HFF-Myc (cell line): ENCODE measurements around the gene IBSP.

Experiments used
- DNase-seq: peaks from one replicate; pipeline ENCODE4 v3.0.0-alpha.2; 2011; ENCODE audit warnings: low read depth; ENCODE audit errors: extremely low read depth
- H3K4me3 ChIP-seq: replicated peaks from 2 replicates; pipeline ENCODE4 v1.5.1; 2011; ENCODE audit warnings: low read depth, mild to moderate bottlenecking, control low read depth, low read length
- TF ChIP-seq, protein P1 (sequence below): IDR thresholded peaks from 2 replicates; pipeline ENCODE4 v1.5.1; 2012; ENCODE audit warnings: mild to moderate bottlenecking, low read depth, low read length, control low read depth; ENCODE audit errors: missing control alignments

The IBSP gene

GRCh38 chr4:87811977-87812376 lies 12.6 kb downstream of the IBSP start:
- no peak overlapping the region for H3K4me3 ChIP-seq
- TF ChIP-seq, protein P1, sequence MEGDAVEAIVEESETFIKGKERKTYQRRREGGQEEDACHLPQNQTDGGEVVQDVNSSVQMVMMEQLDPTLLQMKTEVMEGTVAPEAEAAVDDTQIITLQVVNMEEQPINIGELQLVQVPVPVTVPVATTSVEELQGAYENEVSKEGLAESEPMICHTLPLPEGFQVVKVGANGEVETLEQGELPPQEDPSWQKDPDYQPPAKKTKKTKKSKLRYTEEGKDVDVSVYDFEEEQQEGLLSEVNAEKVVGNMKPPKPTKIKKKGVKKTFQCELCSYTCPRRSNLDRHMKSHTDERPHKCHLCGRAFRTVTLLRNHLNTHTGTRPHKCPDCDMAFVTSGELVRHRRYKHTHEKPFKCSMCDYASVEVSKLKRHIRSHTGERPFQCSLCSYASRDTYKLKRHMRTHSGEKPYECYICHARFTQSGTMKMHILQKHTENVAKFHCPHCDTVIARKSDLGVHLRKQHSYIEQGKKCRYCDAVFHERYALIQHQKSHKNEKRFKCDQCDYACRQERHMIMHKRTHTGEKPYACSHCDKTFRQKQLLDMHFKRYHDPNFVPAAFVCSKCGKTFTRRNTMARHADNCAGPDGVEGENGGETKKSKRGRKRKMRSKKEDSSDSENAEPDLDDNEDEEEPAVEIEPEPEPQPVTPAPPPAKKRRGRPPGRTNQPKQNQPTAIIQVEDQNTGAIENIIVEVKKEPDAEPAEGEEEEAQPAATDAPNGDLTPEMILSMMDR: no peak
- DNase-seq: no peak

- TF ChIP-seq, protein P1: no peak
- DNase-seq: peak; percentile 75
- H3K4me3 ChIP-seq: no peak overlapping the region
Measured at GRCh38 chr4:87819281-87819919, 20.0 kb downstream of the IBSP start.

DNA sequence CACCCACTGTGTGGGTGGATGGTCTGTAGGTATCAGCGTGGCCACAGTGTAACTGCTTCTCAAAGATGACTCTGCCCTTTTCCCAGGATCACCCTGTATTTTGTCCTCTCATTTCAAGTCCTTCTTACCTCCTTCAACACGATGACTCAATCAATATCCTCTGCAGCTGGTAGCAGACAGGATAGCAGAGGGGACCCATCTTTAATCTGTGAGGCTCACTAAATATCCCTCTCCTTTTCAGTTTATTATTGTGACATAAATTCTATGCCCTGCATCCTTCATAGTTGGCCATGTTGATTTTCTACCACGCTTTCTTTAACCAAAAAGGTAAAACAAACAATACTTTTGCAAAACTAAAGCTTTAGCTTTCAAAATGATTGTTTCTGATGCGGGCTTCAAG lies 23.8 kb downstream of the IBSP start:
- TF ChIP-seq, protein P1: no peak
- DNase-seq: no peak
- no peak overlapping the region for H3K4me3 ChIP-seq

- DNase-seq: no peak
- H3K4me3 ChIP-seq: no peak overlapping the region
Measured at GRCh38 chr4:87823724-87824123, 24.4 kb downstream of the IBSP start.

DNA sequence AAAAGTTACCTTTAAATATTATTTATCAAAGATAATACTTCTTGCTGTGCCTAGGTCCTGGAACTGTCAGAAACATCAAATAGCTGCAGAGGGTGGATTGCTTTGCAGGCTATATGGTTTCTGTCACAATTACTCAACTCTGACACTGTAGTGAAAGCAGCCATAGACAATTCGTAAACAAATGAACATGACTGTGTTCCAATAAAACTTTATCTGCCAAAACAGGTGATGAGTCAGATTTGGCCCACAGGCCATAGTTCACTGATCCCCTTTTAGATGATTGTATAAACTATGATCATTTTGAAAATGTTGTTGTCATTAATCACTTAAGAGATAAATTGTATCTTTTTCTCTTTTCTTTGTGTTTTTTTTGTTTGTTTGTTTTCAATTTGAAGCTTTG lies 25.0 kb downstream of the IBSP start:
- no peak for DNase-seq

More at GRCh38 chr4:87823724-87824123, 24.4 kb downstream of the IBSP start:
- TF ChIP-seq, protein P1: no peak

GRCh38 chr4:87832669-87833068 lies 33.3 kb downstream of the IBSP start, which contains the start of gene MEPE:
Gene MEPE (plus strand): TSS chr4:87832969. CDS start chr4:87834715, 1,746 bp downstream.
- TF ChIP-seq, protein P1: no peak
- H3K4me3 ChIP-seq: no peak within 1 kb of the TSS
- no peak for DNase-seq

More for the DNA sequence above, 25.0 kb downstream of the IBSP start:
- H3K4me3 ChIP-seq: no peak overlapping the region
- TF ChIP-seq, protein P1: no peak

DNA sequence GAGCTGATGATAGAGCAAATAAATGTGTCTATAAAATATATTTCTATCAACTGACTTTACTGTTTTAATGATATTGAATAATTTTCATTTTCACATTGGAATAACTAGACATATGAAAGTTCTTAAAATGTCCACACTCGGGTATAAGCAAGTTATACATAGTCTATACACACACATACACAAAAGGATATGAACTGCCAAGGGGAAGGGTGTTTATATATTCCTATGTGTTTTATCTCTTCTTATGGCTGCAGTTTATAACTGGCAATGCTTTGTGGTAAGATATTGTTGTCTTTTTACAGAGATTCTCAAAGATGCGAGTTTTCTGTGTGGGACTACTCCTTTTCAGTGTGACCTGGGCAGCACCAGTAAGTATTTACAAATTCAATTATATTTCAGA lies 35.0 kb downstream of the IBSP start:
- TF ChIP-seq, protein P1: no peak
- DNase-seq: no peak
- no peak overlapping the region for H3K4me3 ChIP-seq
